K562 (cell line): Measurements from ENCODE around the gene TKTL1. TPM values are rescaled to one million over a fixed set of nuclear protein-coding genes. Genes with fewer than 3 reads are reported as not detected.

Experiments
- ATAC-seq: fragments of 200-7000 bp; cut with Tn5 transposase; 3 replicates; pipeline ENCODE4 v1.9.1; 2020; ENCODE audit warnings: moderate library complexity
- BruUV-seq: library from RNA; stranded (reverse); fragments of 400-500 nt; replicated peaks from 2 replicates; lab custom pipeline; 2021; lab: Mats Ljungman, UMichigan
- CTCF ChIA-PET: fragments of 300-600 bp; formaldehyde crosslinking; extraction: SDS; loops from one replicate; lab custom pipeline; 2021; ENCODE audit warnings: low intra/inter-chr PET ratio; lab: Yijun Ruan, JAX
- POLR2A ChIA-PET: fragments of 300-600, 350-650 bp; sonication (Branson Sonifier 250); formaldehyde crosslinking; extraction: SDS; loops from one replicate; lab custom pipeline; 2021; ENCODE audit warnings: antibody characterized with exemption, inconsistent platforms; lab: Yijun Ruan, JAX
- DNase-seq, 4 experiments: peaks; one replicate each; pipeline versions ENCODE4 v3.0.0 to v3.0.0-alpha.2; 2011 to 2018; ENCODE audit warnings: low spot score in 3 of 4, mixed read lengths in 3 of 4; ENCODE audit errors: extremely low read depth in 1 of 4
- FAIRE-seq: peaks from 2 replicates; lab custom pipeline; 2011; peaks lifted over from hg19 to GRCh38; lab: Jason Lieb, UNC
- H2AFZ ChIP-seq: 2 replicates; pipeline ENCODE4 v1.6.0; 2011; ENCODE audit warnings: low read depth, low read length, control low read depth, inconsistent platforms
- H3K27ac ChIP-seq: fragments of 200-600 bp; 3 replicates; pipeline ENCODE4 v1.8.0; 2011; ENCODE audit warnings: low read depth, mild to moderate bottlenecking, control low read depth, inconsistent platforms, low read length, moderate library complexity, mixed read lengths; ENCODE audit errors: extremely low read depth
- H3K27me3 ChIP-seq, 2 experiments: fragments of 300-600 bp in 1 of 2; 2 replicates in 1 of 2; 3 replicates in 1 of 2; pipeline versions ENCODE4 v1.6.0 to v1.8.0; 2011; ENCODE audit warnings: inconsistent platforms in 2 of 2, low read length in 2 of 2, mild to moderate bottlenecking in 1 of 2, mixed read lengths in 1 of 2, moderate library complexity in 1 of 2; ENCODE audit not compliant: control insufficient read depth in 2 of 2, insufficient read depth in 2 of 2
- H3K36me3 ChIP-seq: fragments of 300-600 bp; 3 replicates; pipeline ENCODE4 v1.8.0; 2011; ENCODE audit warnings: mild to moderate bottlenecking, low read length, inconsistent platforms; ENCODE audit not compliant: control insufficient read depth, insufficient read depth
- H3K4me1 ChIP-seq, 2 experiments: fragments of 200-600 bp in 1 of 2; replicated peaks in 1 of 2; 2 replicates in 1 of 2; 3 replicates in 1 of 2; pipeline versions ENCODE4 v1.5.1 to v1.8.0; 2011; ENCODE audit warnings: inconsistent platforms in 2 of 2, low read length in 2 of 2, mild to moderate bottlenecking in 1 of 2, mixed read lengths in 1 of 2, moderate library complexity in 1 of 2; ENCODE audit not compliant: control insufficient read depth in 2 of 2, insufficient read depth in 2 of 2
- H3K4me2 ChIP-seq: 2 replicates; pipeline ENCODE4 v1.6.1; 2011; ENCODE audit warnings: low read length, control low read depth, inconsistent platforms, mixed read lengths; ENCODE audit not compliant: insufficient read depth
- H3K4me3 ChIP-seq: fragments of 200-600 bp; sonication (generic), shearing (Covaris generic); 2 replicates; pipeline ENCODE4 v1.5.1; 2016; ENCODE audit warnings: control low read depth, inconsistent platforms
- H3K79me2 ChIP-seq: fragments of 200-600 bp; 3 replicates; pipeline ENCODE4 v1.8.0; 2011; ENCODE audit warnings: low read length, inconsistent platforms; ENCODE audit not compliant: control insufficient read depth, insufficient read depth
- H3K9ac ChIP-seq, 2 experiments: 2 replicates each; pipeline versions ENCODE4 v1.6.0 to v1.6.1; 2011; ENCODE audit warnings: low read depth in 2 of 2, low read length in 2 of 2, control low read depth in 1 of 2, inconsistent platforms in 1 of 2, mild to moderate bottlenecking in 1 of 2, mixed read lengths in 1 of 2; ENCODE audit not compliant: insufficient read depth in 1 of 2
- H3K9me1 ChIP-seq: one replicate; pipeline ENCODE4 v1.6.0; 2011; ENCODE audit warnings: inconsistent platforms, mild to moderate bottlenecking, low read length, moderate library complexity; ENCODE audit not compliant: control insufficient read depth, insufficient read depth
- H3K9me3 ChIP-seq: replicated peaks from 2 replicates; pipeline ENCODE4 v1.5.1; 2011; ENCODE audit warnings: low read depth, low read length, inconsistent platforms; ENCODE audit not compliant: control insufficient read depth, insufficient read depth
- H4K20me1 ChIP-seq: replicated peaks from 2 replicates; pipeline ENCODE4 v1.6.1; 2011; ENCODE audit warnings: low read length, inconsistent platforms, mixed read lengths; ENCODE audit not compliant: control insufficient read depth, insufficient read depth
- AFF4 ChIP-seq: sonication (generic); formaldehyde crosslinking; IDR thresholded peaks from 2 replicates; pipeline ENCODE4 v1.8.0; 2023; ENCODE audit warnings: mild to moderate bottlenecking, missing genetic modification reagents
- ARID3B ChIP-seq: fragments of 250-450 bp; sonication (Bioruptor Pico); IDR thresholded peaks from 2 replicates; pipeline ENCODE4 v1.4.0; 2020; ENCODE audit warnings: borderline replicate concordance
- BACH1 ChIP-seq: fragments of 200-800 bp; sonication (Bioruptor generic); IDR thresholded peaks from 2 replicates; pipeline ENCODE4 v1.6.1; 2016; ENCODE audit warnings: missing genetic modification characterization, missing compliant biosample characterization
- CBFA2T2 ChIP-seq: fragments of 450-650 bp; conservative IDR thresholded peaks from 2 replicates; pipeline ENCODE4 v1.6.1; 2017; ENCODE audit warnings: mild to moderate bottlenecking
- FOXP1 ChIP-seq: sonication (generic); formaldehyde crosslinking; IDR thresholded peaks from 2 replicates; pipeline ENCODE4 v1.8.0; 2022; ENCODE audit warnings: mild to moderate bottlenecking, missing genetic modification reagents
- MAX ChIP-seq: sonication (generic); formaldehyde crosslinking; IDR thresholded peaks from 2 replicates; pipeline ENCODE4 v1.9.0; 2022; ENCODE audit warnings: mild to moderate bottlenecking, missing genetic modification reagents
- ZBTB2 ChIP-seq: fragments of 450-650 bp; IDR thresholded peaks from 2 replicates; pipeline ENCODE4 v1.6.1; 2016; ENCODE audit warnings: antibody characterized with exemption
- ZNF263 ChIP-seq: sonication (generic); formaldehyde crosslinking; IDR thresholded peaks from 2 replicates; pipeline ENCODE4 v1.8.0; 2022; ENCODE audit warnings: mild to moderate bottlenecking, missing genetic modification reagents, borderline replicate concordance
- ZNF282 ChIP-seq: sonication (generic); formaldehyde crosslinking; IDR thresholded peaks from 2 replicates; pipeline ENCODE4 v1.8.1; 2023; ENCODE audit warnings: missing genetic modification reagents
- ZSCAN32 ChIP-seq: fragments of 450-650 bp; formaldehyde crosslinking; IDR thresholded peaks from 2 replicates; pipeline ENCODE4 v1.4.0; 2020; ENCODE audit warnings: mild to moderate bottlenecking, moderate library complexity
- WGBS: fragments of 100-300 bp; shearing (Covaris generic); methylation state at CpG from one replicate; pipeline ENCODE4 v1.1.6; 2016; ENCODE audit warnings: low coverage, mixed read lengths; ENCODE audit not compliant: insufficient coverage; ENCODE audit errors: missing lambda C conversion rate; 5-methylcytosine and 5-hydroxymethylcytosine counted together
- in situ Hi-C: fragments of 300-500 bp; cut with MboI; formaldehyde crosslinking; loops from 4 replicates; pipeline ENCODE4 v1.15.0; 2018; ENCODE audit warnings: inconsistent platforms, mixed read lengths
- intact Hi-C: fragments of 100-400 bp; cut with micrococcal nuclease; formaldehyde crosslinking; loops from 2 replicates; pipeline ENCODE4 v1.14.2; 2022
- polyA plus RNA-seq, 8 experiments: library from polyadenylated mRNA; depleted of rRNA in 4 of 8; stranded (reverse) in 5 of 8; unstranded in 3 of 8; fragments of >200 nt; fragmentation: Nextera tagmentation in 2 of 8; fragmentation: Illumina TruSeq in 1 of 8; extraction: Ambion mirVana in 2 of 8; extraction: Trizol in 1 of 8; gene quantifications; 2 replicates each; pipeline versions ENCODE4 v1.2.1 to v1.2.3, GENCODE V29; 2011 to 2014; ENCODE audit warnings: inconsistent platforms in 1 of 8, missing spikeins in 1 of 8
- total RNA-seq, 7 experiments: library from RNA; depleted of rRNA in 6 of 7; stranded (reverse); fragments of >200 nt in 6 of 7; fragmentation: Illumina TruSeq in 2 of 7; extraction: Trizol in 2 of 7; gene quantifications; 2 replicates each; pipeline versions ENCODE4 v1.2.1 to v1.2.3, GENCODE V29; 2011 to 2021; ENCODE audit warnings: low replicate concordance in 1 of 7

The TKTL1 gene
- total and polyA plus RNA-seq, 9 of the 15 experiments (the other 6 are each of a cell fraction or from before 2014, with no cell fraction given): 0.18 to 0.71 (median 0.38) TPM

- no peaks in the 10 kb centered on the region for H3K9me1 ChIP-seq
- DNase-seq (no peak), FAIRE-seq (no peak), ATAC-seq (no peak)
- H3K79me2 ChIP-seq: no peaks in the 10 kb centered on the region
- no peak overlapping the region for H3K9ac ChIP-seq
- TF ChIP-seq ARID3B (no peak), CBFA2T2 (no peak), FOXP1 (CRISPR knock-in tag) (no peak), MAX (CRISPR knock-in tag) (no peak), ZSCAN32 (no peak), AFF4 (CRISPR knock-in tag) (no peak), ZNF263 (CRISPR knock-in tag) (no peak), ZBTB2 (no peak), ZNF282 (CRISPR knock-in tag) (no peak), BACH1 (tag) (no peak)
- ChIA-PET POLR2A (interaction anchor here (1.6 kb wide), 1 partner anchor 10 kb away, joined by 3 read pairs; no protein-coding TSS in a partner anchor), CTCF (no interaction called here)
- intact Hi-C loops: no loop called here
- H3K36me3 ChIP-seq: no peaks in the 10 kb centered on the region
- peaks cover 5 to 18% of the 10 kb centered on the region in 2 experiments; a peak in 4 of 5 replicates for H3K27me3 ChIP-seq
- BruUV-seq: no TSS peak
- 37% methylated on average over 6 of the region's 29 CpGs for WGBS
- no peak overlapping the region for H3K27ac ChIP-seq
- no peaks in the 10 kb centered on the region for H4K20me1 ChIP-seq
- no peaks in the 10 kb centered on the region for H3K9me3 ChIP-seq
- H3K4me3 ChIP-seq: no peak overlapping the region
- in situ Hi-C loops: loop anchor here (5.0 kb wide), 1 partner anchor 60 kb away; no protein-coding TSS in a partner anchor
- no peak overlapping the region for H3K4me2 ChIP-seq
- no peaks in the 10 kb centered on the region for H3K4me1 ChIP-seq
- H2AFZ ChIP-seq: no peak overlapping the region
Measured at GRCh38 chrX:154332561-154332960, 37.0 kb downstream of the TKTL1 start.
